Measurements from ENCODE around the gene VAPA.

VAPA gene

GRCh38 chr18:9944805-9945204, 31.0 kb downstream of the VAPA start:
- DNase-seq, result no peak

- DNase-seq, result no peak
Measured at GRCh38 chr18:9946831-9947230, 33.0 kb downstream of the VAPA start.

- DNase-seq, result no peak
Measured at GRCh38 chr18:9947248-9947647, 33.4 kb downstream of the VAPA start.

- DNase-seq, result no peak
Measured at GRCh38 chr18:9949315-9949714, 35.5 kb downstream of the VAPA start.

- DNase-seq, result no peak
Measured at GRCh38 chr18:9949861-9950260, 36.0 kb downstream of the VAPA start.

GRCh38 chr18:9950289-9951016, 36.6 kb downstream of the VAPA start:
- no peak for DNase-seq

GRCh38 chr18:9951022-9951859, 37.4 kb downstream of the VAPA start:
- DNase-seq, result no peak

- no peak for DNase-seq
Measured at GRCh38 chr18:9952633-9953416, 39.0 kb downstream of the VAPA start.

- no peak for DNase-seq
Measured at GRCh38 chr18:9958861-9959399, 45.1 kb downstream of the VAPA start.

- no peak for DNase-seq
Measured at GRCh38 chr18:9959564-9959963, 45.7 kb downstream of the VAPA start.

- no peak for DNase-seq
Measured at GRCh38 chr18:9960258-9960904, 46.6 kb downstream of the VAPA start.

GRCh38 chr18:9961041-9961440, 47.2 kb downstream of the VAPA start:
- no peak for DNase-seq

GRCh38 chr18:9965711-9966624, 52.2 kb downstream of the VAPA start:
- no peak for DNase-seq

- DNase-seq, result no peak
Measured at GRCh38 chr18:9968081-9968848, 54.4 kb downstream of the VAPA start.

- no peak for DNase-seq
Measured at GRCh38 chr18:9969247-9969646, 55.4 kb downstream of the VAPA start.

- peak; percentile 50 for DNase-seq
Measured at GRCh38 chr18:9971313-9971920, 57.6 kb downstream of the VAPA start.

- no peak for DNase-seq
Measured at GRCh38 chr18:9973470-9973869, 59.7 kb downstream of the VAPA start.

- no peak for DNase-seq
Measured at GRCh38 chr18:9974279-9974915, 60.6 kb downstream of the VAPA start.

GRCh38 chr18:9975658-9976057, 61.8 kb downstream of the VAPA start:
- DNase-seq, result no peak

GRCh38 chr18:9982711-9983110, 68.9 kb downstream of the VAPA start:
- no peak for DNase-seq
